SK-N-SH (cell line): ENCODE results near the gene PGAM2. TPM values are rescaled to one million over a fixed set of nuclear protein-coding genes. Genes with fewer than 3 reads are reported as not detected.

Source experiments
- CTCF ChIA-PET: fragments of 300-600, 350-600 bp; formaldehyde crosslinking; extraction: SDS; loops from one replicate; lab custom pipeline; 2021; lab: Yijun Ruan, JAX
- POLR2A ChIA-PET: fragments of 350-600 bp; sonication (Branson Sonifier 250); formaldehyde crosslinking; extraction: SDS; loops from one replicate; lab custom pipeline; 2020; ENCODE audit warnings: antibody characterized with exemption, inconsistent platforms; lab: Yijun Ruan, JAX
- DNase-seq: peaks from one replicate; pipeline ENCODE4 v3.0.0; 2012
- H2AFZ ChIP-seq: fragments of 200-600 bp; sonication (generic); 2 replicates; pipeline ENCODE4 v1.8.1; 2016; ENCODE audit warnings: antibody characterized with exemption, mild to moderate bottlenecking, low read depth
- H3F3A ChIP-seq: fragments of 200-600 bp; sonication (generic); replicated peaks from 2 replicates; pipeline ENCODE3; 2016; ENCODE audit warnings: antibody characterized with exemption, mild to moderate bottlenecking; ENCODE audit not compliant: insufficient read depth
- H3K27ac ChIP-seq, 2 experiments: fragments of 200-500 bp in 1 of 2; fragments of 200-600 bp in 1 of 2; sonication (Bioruptor generic) in 1 of 2; sonication (generic), shearing (Covaris generic) in 1 of 2; 2 replicates each; pipeline versions ENCODE4 v1.5.1 to v1.6.1; 2014 to 2016; ENCODE audit warnings: low read depth in 2 of 2, inconsistent platforms in 1 of 2, low read length in 1 of 2, mild to moderate bottlenecking in 1 of 2, mixed read lengths in 1 of 2
- H3K27me3 ChIP-seq: fragments of 200-600 bp; sonication (generic), shearing (Covaris generic); 2 replicates; pipeline ENCODE4 v1.6.1; 2016; ENCODE audit warnings: mixed run types; ENCODE audit not compliant: insufficient read depth
- H3K36me3 ChIP-seq, 2 experiments: fragments of 200-500 bp in 1 of 2; fragments of 200-600 bp in 1 of 2; sonication (Bioruptor generic) in 1 of 2; sonication (generic) in 1 of 2; replicated peaks in 1 of 2; 2 replicates each; pipeline versions ENCODE3 to v1.5.1; 2014 to 2016; ENCODE audit warnings: low read length in 1 of 2, mild to moderate bottlenecking in 1 of 2; ENCODE audit not compliant: insufficient read depth in 2 of 2, control insufficient read depth in 1 of 2
- H3K4me1 ChIP-seq, 2 experiments: fragments of 200-500 bp in 1 of 2; fragments of 200-600 bp in 1 of 2; sonication (Bioruptor generic) in 1 of 2; sonication (generic), shearing (Covaris generic) in 1 of 2; 2 replicates each; pipeline versions ENCODE4 v1.5.1 to v1.6.1; 2014 to 2016; ENCODE audit warnings: low read depth in 1 of 2, low read length in 1 of 2, mixed run types in 1 of 2; ENCODE audit not compliant: insufficient read depth in 2 of 2, control insufficient read depth in 1 of 2
- H3K4me2 ChIP-seq: fragments of 200-600 bp; sonication (generic), shearing (Covaris generic); 2 replicates; pipeline ENCODE4 v1.6.1; 2017; ENCODE audit warnings: mixed run types
- H3K4me3 ChIP-seq, 2 experiments: fragments of 200-500 bp in 1 of 2; fragments of 200-600 bp in 1 of 2; sonication (Bioruptor generic) in 1 of 2; sonication (generic), shearing (Covaris generic) in 1 of 2; 2 replicates each; pipeline versions ENCODE4 v1.5.1 to v1.8.1; 2014 to 2016; ENCODE audit warnings: low read depth in 2 of 2, inconsistent platforms in 1 of 2, low read length in 1 of 2, mild to moderate bottlenecking in 1 of 2, mixed read lengths in 1 of 2, moderate library complexity in 1 of 2
- H3K79me2 ChIP-seq: fragments of 200-600 bp; sonication (generic); 2 replicates; pipeline ENCODE4 v1.8.1; 2017; ENCODE audit warnings: mild to moderate bottlenecking; ENCODE audit not compliant: insufficient read depth
- H3K9ac ChIP-seq: fragments of 200-600 bp; sonication (generic); 2 replicates; pipeline ENCODE4 v1.6.1; 2017; ENCODE audit warnings: mixed run types
- H3K9me2 ChIP-seq: fragments of 200-600 bp; sonication (generic); 2 replicates; pipeline ENCODE4 v1.6.1; 2017; ENCODE audit warnings: mixed run types
- H3K9me3 ChIP-seq: fragments of 200-600 bp; sonication (generic); 2 replicates; pipeline ENCODE4 v1.6.1; 2017; ENCODE audit warnings: mixed run types, mild to moderate bottlenecking, moderate library complexity
- H4K20me1 ChIP-seq: fragments of 200-600 bp; sonication (generic); 2 replicates; pipeline ENCODE4 v1.6.1; 2017; ENCODE audit warnings: mild to moderate bottlenecking, mixed run types; ENCODE audit not compliant: insufficient read depth
- EP300 ChIP-seq, 2 experiments: IDR thresholded peaks; 2 replicates each; pipeline versions ENCODE4 v1.4.0 to v1.6.1; 2012; ENCODE audit warnings: borderline replicate concordance in 1 of 2, low read depth in 1 of 2, low read length in 1 of 2
- EZH2phosphoT487 ChIP-seq: fragments of 200-600 bp; sonication (generic); IDR thresholded peaks from 2 replicates; pipeline ENCODE4 v1.6.1; 2017; ENCODE audit warnings: low read depth, mixed run types, mild to moderate bottlenecking, antibody characterized with exemption, moderate library complexity, borderline replicate concordance
- FOSL2 ChIP-seq: IDR thresholded peaks from 2 replicates; pipeline ENCODE4 v1.4.0; 2012; ENCODE audit warnings: low read depth, mild to moderate bottlenecking, moderate library complexity, borderline replicate concordance
- FOXJ3 ChIP-seq: sonication (generic); formaldehyde crosslinking; IDR thresholded peaks from 2 replicates; pipeline ENCODE4 v1.5.1; 2020; ENCODE audit warnings: mild to moderate bottlenecking, missing genetic modification reagents
- NFIC ChIP-seq: IDR thresholded peaks from 2 replicates; pipeline ENCODE4 v1.4.0; 2012; ENCODE audit warnings: borderline replicate concordance
- NRF1 ChIP-seq: IDR thresholded peaks from 2 replicates; pipeline ENCODE4 v1.6.1; 2012; ENCODE audit warnings: low read depth, mild to moderate bottlenecking, low read length
- POLR2AphosphoS5 ChIP-seq: IDR thresholded peaks from 2 replicates; pipeline ENCODE4 v1.6.1; 2012; ENCODE audit warnings: low read depth, low read length
- RCOR1 ChIP-seq: fragments of 150-350 bp; IDR thresholded peaks from 2 replicates; pipeline ENCODE4 v1.6.1; 2017; ENCODE audit warnings: antibody characterized with exemption, low read length
- RXRA ChIP-seq: IDR thresholded peaks from 2 replicates; pipeline ENCODE4 v1.4.0; 2012; ENCODE audit warnings: low read depth, mild to moderate bottlenecking, borderline replicate concordance
- SIN3A ChIP-seq: IDR thresholded peaks from 2 replicates; pipeline ENCODE4 v1.6.1; 2012; ENCODE audit warnings: low read depth, mild to moderate bottlenecking, low read length, moderate library complexity, borderline replicate concordance
- SMC3 ChIP-seq: IDR thresholded peaks from 2 replicates; pipeline ENCODE4 v1.6.1; 2012; ENCODE audit warnings: low read depth, low read length, improper control_type of control experiment
- TAF1 ChIP-seq: IDR thresholded peaks from 2 replicates; pipeline ENCODE4 v1.6.1; 2012; ENCODE audit warnings: low read depth, mild to moderate bottlenecking, low read length, moderate library complexity, borderline replicate concordance
- YY1 ChIP-seq: IDR thresholded peaks from 2 replicates; pipeline ENCODE4 v1.4.0; 2012; ENCODE audit warnings: low read depth, mild to moderate bottlenecking
- WGBS: methylation state at CpG from one replicate; pipeline ENCODE4 v1.1.6; 2017; ENCODE audit warnings: low lambda C conversion rate; 5-methylcytosine and 5-hydroxymethylcytosine counted together
- polyA plus RNA-seq, 3 experiments: library from polyadenylated mRNA; depleted of rRNA; stranded (reverse); fragments of >200 nt; gene quantifications; 2 replicates each; pipeline ENCODE4 v1.2.3, GENCODE V29; 2012
- TF ChIP-seq, protein P1 (sequence below): fragments of 150-350 bp; IDR thresholded peaks from 2 replicates; pipeline ENCODE4 v1.6.1; 2017; ENCODE audit warnings: antibody characterized with exemption, low read length, low read depth, borderline replicate concordance
- TF ChIP-seq, protein P2 (sequence below): IDR thresholded peaks from 2 replicates; pipeline ENCODE4 v1.4.0; 2012; ENCODE audit warnings: low read depth
- TF ChIP-seq, protein P3 (sequence below): fragments of 200-600 bp; sonication (generic); IDR thresholded peaks from 2 replicates; pipeline ENCODE4 v1.6.1; 2017; ENCODE audit warnings: antibody characterized with exemption, mild to moderate bottlenecking, moderate library complexity

Gene PGAM2
- polyA plus RNA-seq, 1 of the 3 experiments (the other 2 are of a cell fraction) = 0.79 TPM

DNA sequence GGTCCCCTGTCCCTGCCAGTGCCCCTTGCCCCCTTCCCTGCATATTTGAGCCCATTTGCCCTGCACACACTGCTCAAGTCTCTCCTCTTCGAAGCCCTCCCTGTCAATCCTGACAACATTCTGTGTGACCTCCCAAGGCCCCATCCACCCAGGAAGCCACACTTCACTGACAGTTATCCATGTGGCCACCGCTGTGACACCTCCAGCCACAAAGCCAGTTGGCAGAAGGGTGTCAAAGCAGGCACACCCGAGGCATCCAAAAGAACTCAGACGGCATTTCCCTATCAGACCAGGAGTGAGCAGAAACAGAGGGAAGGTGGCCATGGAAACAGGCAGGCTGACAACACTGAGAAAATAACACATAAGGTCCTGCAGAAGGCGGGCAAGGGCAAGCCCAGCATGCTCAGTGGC, 12.3 kb upstream of the PGAM2 start:
- no peak for TF ChIP-seq RXRA
- no peak for DNase-seq
- Histone ChIP-seq H3K79me2 (peaks cover 21% of the 10 kb centered on the region), H2AFZ (no peak overlapping the region), H3K4me2 (no peak overlapping the region), H3K9ac (no peak overlapping the region), H3K4me1 (peaks cover 10 to 18% of the 10 kb centered on the region in 2 experiments), H3F3A (peaks cover 10% of the 10 kb centered on the region), H3K36me3 (peaks cover 22 to 69% of the 10 kb centered on the region in 2 experiments), H3K9me3 (no peaks in the 10 kb centered on the region), H4K20me1 (no peaks in the 10 kb centered on the region), H3K27ac (no peak overlapping the region), H3K9me2 (no peaks in the 10 kb centered on the region), H3K4me3 (no peak overlapping the region), H3K27me3 (no peaks in the 10 kb centered on the region)
- CTCF ChIA-PET = interaction anchor here (0.6 kb wide), 1 partner anchor 14 kb away, joined by 3 read pairs; no protein-coding TSS in a partner anchor
- 94% methylated on average over 5 of the region's 5 CpGs for WGBS
- POLR2A ChIA-PET = interaction anchor here (0.7 kb wide), 1 partner anchor 10 kb away, joined by 3 read pairs; no protein-coding TSS in a partner anchor

DNA sequence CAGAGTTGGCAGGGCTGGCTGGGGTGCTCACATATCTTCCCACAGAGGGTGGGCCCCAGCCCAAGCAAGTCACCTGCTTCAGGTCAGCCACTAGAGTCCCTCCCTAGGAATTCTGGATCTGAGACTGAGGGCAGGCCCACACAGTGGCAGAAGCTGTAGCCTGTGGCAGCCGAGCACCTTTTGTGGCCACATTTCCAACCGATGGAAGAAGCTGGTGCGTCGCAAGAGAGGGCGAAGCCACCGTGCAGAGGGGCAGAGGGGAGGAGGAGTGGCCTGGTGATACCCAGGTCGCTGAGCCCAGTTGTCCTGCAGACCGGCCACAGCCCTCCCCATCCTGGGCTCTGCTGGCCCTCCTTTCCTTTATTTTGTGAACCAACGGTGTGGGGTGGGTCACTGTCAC, 11.7 kb upstream of the PGAM2 start:
- Histone ChIP-seq H3K36me3 (peaks cover 22 to 69% of the 10 kb centered on the region in 2 experiments), H3K4me1 (peaks cover 12 to 25% of the 10 kb centered on the region in 2 experiments), H3K79me2 (peaks cover 20% of the 10 kb centered on the region), H3K9ac (no peak overlapping the region), H3K27ac (no peak overlapping the region), H3K27me3 (no peaks in the 10 kb centered on the region), H3K9me2 (no peaks in the 10 kb centered on the region), H3F3A (peaks cover 17% of the 10 kb centered on the region), H3K4me3 (no peak overlapping the region), H3K9me3 (no peaks in the 10 kb centered on the region), H4K20me1 (no peaks in the 10 kb centered on the region), H3K4me2 (no peak overlapping the region), H2AFZ (no peak overlapping the region)
- ChIA-PET POLR2A (no interaction called here), CTCF (interaction anchor here (0.7 to 1.1 kb wide), 3 partner anchors 9 to 45 kb away, joined by 3 to 6 read pairs (median 3); no protein-coding TSS in a partner anchor)
- no peak for TF ChIP-seq YY1
- TF ChIP-seq TAF1 = no peak
- TF ChIP-seq SIN3A = no peak
- TF ChIP-seq FOXJ3 = no peak
- TF ChIP-seq SMC3 = no peak
- TF ChIP-seq, protein P1, sequence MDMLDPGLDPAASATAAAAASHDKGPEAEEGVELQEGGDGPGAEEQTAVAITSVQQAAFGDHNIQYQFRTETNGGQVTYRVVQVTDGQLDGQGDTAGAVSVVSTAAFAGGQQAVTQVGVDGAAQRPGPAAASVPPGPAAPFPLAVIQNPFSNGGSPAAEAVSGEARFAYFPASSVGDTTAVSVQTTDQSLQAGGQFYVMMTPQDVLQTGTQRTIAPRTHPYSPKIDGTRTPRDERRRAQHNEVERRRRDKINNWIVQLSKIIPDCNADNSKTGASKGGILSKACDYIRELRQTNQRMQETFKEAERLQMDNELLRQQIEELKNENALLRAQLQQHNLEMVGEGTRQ = no peak
- no peak for TF ChIP-seq POLR2AphosphoS5
- no peak for TF ChIP-seq FOSL2
- TF ChIP-seq, protein P2, sequence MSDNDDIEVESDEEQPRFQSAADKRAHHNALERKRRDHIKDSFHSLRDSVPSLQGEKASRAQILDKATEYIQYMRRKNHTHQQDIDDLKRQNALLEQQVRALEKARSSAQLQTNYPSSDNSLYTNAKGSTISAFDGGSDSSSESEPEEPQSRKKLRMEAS = no peak
- TF ChIP-seq NFIC = no peak
- no peak for TF ChIP-seq RCOR1
- no peak for TF ChIP-seq EP300 (IDR thresholded peaks at IDR 0.05; ENCODE audit: borderline replicate concordance in 1 of 2, low read depth in 1 of 2, low read length in 1 of 2)
- TF ChIP-seq, protein P3, sequence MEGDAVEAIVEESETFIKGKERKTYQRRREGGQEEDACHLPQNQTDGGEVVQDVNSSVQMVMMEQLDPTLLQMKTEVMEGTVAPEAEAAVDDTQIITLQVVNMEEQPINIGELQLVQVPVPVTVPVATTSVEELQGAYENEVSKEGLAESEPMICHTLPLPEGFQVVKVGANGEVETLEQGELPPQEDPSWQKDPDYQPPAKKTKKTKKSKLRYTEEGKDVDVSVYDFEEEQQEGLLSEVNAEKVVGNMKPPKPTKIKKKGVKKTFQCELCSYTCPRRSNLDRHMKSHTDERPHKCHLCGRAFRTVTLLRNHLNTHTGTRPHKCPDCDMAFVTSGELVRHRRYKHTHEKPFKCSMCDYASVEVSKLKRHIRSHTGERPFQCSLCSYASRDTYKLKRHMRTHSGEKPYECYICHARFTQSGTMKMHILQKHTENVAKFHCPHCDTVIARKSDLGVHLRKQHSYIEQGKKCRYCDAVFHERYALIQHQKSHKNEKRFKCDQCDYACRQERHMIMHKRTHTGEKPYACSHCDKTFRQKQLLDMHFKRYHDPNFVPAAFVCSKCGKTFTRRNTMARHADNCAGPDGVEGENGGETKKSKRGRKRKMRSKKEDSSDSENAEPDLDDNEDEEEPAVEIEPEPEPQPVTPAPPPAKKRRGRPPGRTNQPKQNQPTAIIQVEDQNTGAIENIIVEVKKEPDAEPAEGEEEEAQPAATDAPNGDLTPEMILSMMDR = no peak
- no peak for TF ChIP-seq NRF1
- no peak for TF ChIP-seq EZH2phosphoT487
- DNase-seq = no peak
- 90% methylated on average over 8 of the region's 9 CpGs for WGBS
